ENCODE data around the gene VARS1. TPM values are rescaled to one million over a fixed set of nuclear protein-coding genes. Genes with fewer than 3 reads are reported as not detected.
A peak's percentile ranks its signal among the peaks of the same experiment; 100 is the strongest.
"Not testable (repeated sequence)": the region's sequence is repeated elsewhere in the genome, so short reads cannot be mapped to it uniquely, and the experiment has no call there.

The VARS1 gene
- total RNA-seq, 2 experiments from 2014 or later, result 51.2 to 137 TPM

- Histone ChIP-seq H3K9me2 (ENCODE audit: insufficient read depth, low read length) (no peaks in the 10 kb centered on the region), H3K36me3 (ENCODE audit: insufficient read depth, low read length) (no peaks in the 10 kb centered on the region), H3K4me3 (ENCODE audit: low read depth, low read length, poor library complexity, severe bottlenecking) (peak overlapping the region; percentile 70), H3K4me2 (ENCODE audit: low read length) (peak overlapping the region; percentile 85), H3K4me1 (ENCODE audit: insufficient read depth, low read length, poor library complexity, severe bottlenecking) (peaks cover 62% of the 10 kb centered on the region), H3K27ac (ENCODE audit: low read depth, low read length, poor library complexity, severe bottlenecking) (peak overlapping the region; percentile 34), H2AFZ (ENCODE audit: low read length) (peak overlapping the region; percentile 97), H3K9me3 (ENCODE audit: low read length) (no peaks in the 10 kb centered on the region), H4K20me1 (ENCODE audit: insufficient read depth, low read length) (no peaks in the 10 kb centered on the region), H3K79me2 (ENCODE audit: insufficient read depth, low read depth, low read length) (no peaks in the 10 kb centered on the region)
- ChIA-PET CTCF (ENCODE audit: unreplicated experiment) (interaction anchor here (0.6 to 1.2 kb wide), 2 partner anchors 15 to 111 kb away, joined by 3 read pairs; partner anchors contain the start of gene LSM2), POLR2A (interaction anchor here (1.0 to 2.3 kb wide), 3 partner anchors 15 to 84 kb away, joined by 3 to 9 read pairs (median 3); partner anchors contain the start of genes LSM2 and VARS1)
- TF ChIP-seq EZH2phosphoT487 (IDR thresholded peaks at IDR 0.05; ENCODE audit: borderline replicate concordance, low read depth, low read length) (no peak), CTCF (conservative IDR thresholded peaks at IDR 0.05; ENCODE audit: low read length) (0 out of 2 replicates have a peak, but pooled peaks have one; percentile 15)
- BruUV-seq (replicated peaks), result TSS peak; percentile 93
- peak; percentile 58 for DNase-seq (ENCODE audit: low spot score)
- intact Hi-C loops (cut with micrococcal nuclease; ENCODE audit: unreplicated experiment), result no loop called here
These were observed 26.7 kb upstream of the VARS1 start for GRCh38 chr6:31822036-31822821.

GRCh38 chr6:31821301-31822035 is 25.9 kb upstream of the VARS1 start:
- TF ChIP-seq CTCF (conservative IDR thresholded peaks at IDR 0.05; ENCODE audit: low read length) (no peak), EZH2phosphoT487 (IDR thresholded peaks at IDR 0.05; ENCODE audit: borderline replicate concordance, low read depth, low read length) (no peak)
- intact Hi-C loops (cut with micrococcal nuclease; ENCODE audit: unreplicated experiment), result no loop called here
- no peaks in the 10 kb centered on the region for H4K20me1 ChIP-seq (ENCODE audit: insufficient read depth, low read length)
- H2AFZ ChIP-seq (ENCODE audit: low read length), result peak overlapping the region; percentile 97
- peak overlapping the region; percentile 34 for H3K27ac ChIP-seq (ENCODE audit: low read depth, low read length, poor library complexity, severe bottlenecking)
- CTCF ChIA-PET (ENCODE audit: unreplicated experiment), result interaction anchor here (1.2 kb wide), 1 partner anchor 111 kb away, joined by 3 read pairs; no protein-coding TSS in a partner anchor
- no peaks in the 10 kb centered on the region for H3K36me3 ChIP-seq (ENCODE audit: insufficient read depth, low read length)
- no TSS peak for BruUV-seq (replicated peaks)
- peaks cover 57% of the 10 kb centered on the region for H3K4me1 ChIP-seq (ENCODE audit: insufficient read depth, low read length, poor library complexity, severe bottlenecking)
- H3K4me2 ChIP-seq (ENCODE audit: low read length), result peak overlapping the region; percentile 85
- POLR2A ChIA-PET, result interaction anchor here (2.3 kb wide), 1 partner anchor 14 kb away, joined by 9 read pairs; the partner anchor contains the start of gene LSM2
- no peaks in the 10 kb centered on the region for H3K9me3 ChIP-seq (ENCODE audit: low read length)
- H3K4me3 ChIP-seq (ENCODE audit: low read depth, low read length, poor library complexity, severe bottlenecking), result peak overlapping the region; percentile 70
- H3K9me2 ChIP-seq (ENCODE audit: insufficient read depth, low read length), result no peaks in the 10 kb centered on the region
- peak; percentile 43 for DNase-seq (ENCODE audit: low spot score)
- no peaks in the 10 kb centered on the region for H3K79me2 ChIP-seq (ENCODE audit: insufficient read depth, low read depth, low read length)

- H3K36me3 ChIP-seq (ENCODE audit: insufficient read depth, low read length); H3K9me3 ChIP-seq (ENCODE audit: low read length); BruUV-seq (replicated peaks); intact Hi-C loops (cut with micrococcal nuclease; ENCODE audit: unreplicated experiment); H3K9me2 ChIP-seq (ENCODE audit: insufficient read depth, low read length); H2AFZ ChIP-seq (ENCODE audit: low read length); H4K20me1 ChIP-seq (ENCODE audit: insufficient read depth, low read length); DNase-seq (ENCODE audit: low spot score); H3K27ac ChIP-seq (ENCODE audit: low read depth, low read length, poor library complexity, severe bottlenecking); H3K79me2 ChIP-seq (ENCODE audit: insufficient read depth, low read depth, low read length); H3K4me2 ChIP-seq (ENCODE audit: low read length); H3K4me3 ChIP-seq (ENCODE audit: low read depth, low read length, poor library complexity, severe bottlenecking); CTCF ChIA-PET (ENCODE audit: unreplicated experiment): not testable (repeated sequence)
- H3K4me1 ChIP-seq (ENCODE audit: insufficient read depth, low read length, poor library complexity, severe bottlenecking), result peaks cover 46% of the 10 kb centered on the region
- POLR2A ChIA-PET, result interaction anchor here (1.2 kb wide), 1 partner anchor 13 kb away, joined by 5 read pairs; the partner anchor contains the start of gene LSM2
These were observed 24.8 kb upstream of the VARS1 start for GRCh38 chr6:31820399-31820798.

All from OCI-LY7 (cell line).